Astrocyte (in vitro differentiated cells and primary cell): Measurements from ENCODE around the gene C15orf61.

Source experiments
- EZH2 ChIP-seq: IDR thresholded peaks from 2 replicates; pipeline ENCODE4 v1.6.1; 2012; ENCODE audit warnings: mild to moderate bottlenecking, low read length, inconsistent platforms; ENCODE audit not compliant: insufficient read depth
- TF ChIP-seq, protein P1 (sequence below): IDR thresholded peaks from 2 replicates; pipeline ENCODE4 v1.5.1; 2011; ENCODE audit warnings: low read depth, mild to moderate bottlenecking, inconsistent platforms, low read length, moderate library complexity; ENCODE audit not compliant: insufficient read depth

DNA sequence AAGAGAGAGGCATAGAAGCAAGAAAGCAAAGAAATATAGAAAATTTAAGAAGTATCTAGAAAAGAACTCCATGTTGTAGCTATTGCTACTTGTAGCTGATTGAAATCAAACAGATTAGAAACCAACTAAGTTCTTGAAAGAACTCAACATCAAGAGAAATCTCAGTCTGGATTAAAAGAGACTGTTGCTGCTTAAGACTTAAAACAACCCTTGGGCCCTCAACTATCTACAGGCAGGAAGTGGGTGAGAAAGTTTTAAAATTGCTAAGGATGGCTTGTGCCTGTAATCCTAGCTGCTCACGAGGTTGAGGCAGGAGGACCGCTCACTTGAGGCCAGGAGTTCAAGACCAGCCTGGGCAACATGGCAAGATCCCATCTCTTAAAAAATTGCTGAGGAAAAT, 39.3 kb upstream of the C15orf61 start:
- TF ChIP-seq, protein P1, sequence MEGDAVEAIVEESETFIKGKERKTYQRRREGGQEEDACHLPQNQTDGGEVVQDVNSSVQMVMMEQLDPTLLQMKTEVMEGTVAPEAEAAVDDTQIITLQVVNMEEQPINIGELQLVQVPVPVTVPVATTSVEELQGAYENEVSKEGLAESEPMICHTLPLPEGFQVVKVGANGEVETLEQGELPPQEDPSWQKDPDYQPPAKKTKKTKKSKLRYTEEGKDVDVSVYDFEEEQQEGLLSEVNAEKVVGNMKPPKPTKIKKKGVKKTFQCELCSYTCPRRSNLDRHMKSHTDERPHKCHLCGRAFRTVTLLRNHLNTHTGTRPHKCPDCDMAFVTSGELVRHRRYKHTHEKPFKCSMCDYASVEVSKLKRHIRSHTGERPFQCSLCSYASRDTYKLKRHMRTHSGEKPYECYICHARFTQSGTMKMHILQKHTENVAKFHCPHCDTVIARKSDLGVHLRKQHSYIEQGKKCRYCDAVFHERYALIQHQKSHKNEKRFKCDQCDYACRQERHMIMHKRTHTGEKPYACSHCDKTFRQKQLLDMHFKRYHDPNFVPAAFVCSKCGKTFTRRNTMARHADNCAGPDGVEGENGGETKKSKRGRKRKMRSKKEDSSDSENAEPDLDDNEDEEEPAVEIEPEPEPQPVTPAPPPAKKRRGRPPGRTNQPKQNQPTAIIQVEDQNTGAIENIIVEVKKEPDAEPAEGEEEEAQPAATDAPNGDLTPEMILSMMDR, result no peak
- no peak for TF ChIP-seq EZH2
